Measurements from ENCODE around the gene C16orf92.
A peak's percentile ranks its signal among the peaks of the same experiment; 100 is the strongest.

The C16orf92 gene, protein sequence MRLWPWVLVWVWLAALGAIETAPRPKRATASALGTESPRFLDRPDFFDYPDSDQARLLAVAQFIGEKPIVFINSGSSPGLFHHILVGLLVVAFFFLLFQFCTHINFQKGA

DNA sequence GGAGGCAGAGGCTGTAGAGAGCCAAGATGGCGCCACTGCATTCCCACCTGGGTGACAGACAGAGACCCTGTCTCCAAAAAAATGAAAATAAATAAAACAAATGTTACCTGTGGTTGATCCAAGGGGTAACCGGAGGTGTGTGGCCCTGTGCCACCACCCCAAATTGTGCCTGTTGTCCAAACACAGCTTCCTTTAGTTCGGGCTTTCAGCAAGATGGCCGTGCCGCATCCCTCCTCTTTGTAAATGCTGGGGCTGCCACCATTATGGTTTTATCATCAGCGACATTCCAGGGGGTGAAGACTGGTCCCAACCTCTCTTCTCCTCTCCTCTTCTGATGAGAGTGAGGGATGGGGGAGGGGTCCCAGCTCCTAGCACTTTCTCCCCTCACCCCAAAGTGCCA is at the start of gene C16orf92:
TSS of gene C16orf92 (plus strand) at position 312 of the 400 bp plus-strand sequence. CDS start 143 bp downstream, outside the sequence.
- DNase-seq (ENCODE audit: low read depth in 3 of 3), result no peak

GRCh38 chr16:29973384-29974246 is 49.4 kb upstream of the C16orf92 start, which contains the start of gene TAOK2:
TAOK2 (plus strand) TSS chr16:29973868; CDS start chr16:29977773, 3,905 bp downstream.
- peak; percentile 83 to 96 (median 83) for DNase-seq (ENCODE audit: low read depth in 3 of 3)

DNA sequence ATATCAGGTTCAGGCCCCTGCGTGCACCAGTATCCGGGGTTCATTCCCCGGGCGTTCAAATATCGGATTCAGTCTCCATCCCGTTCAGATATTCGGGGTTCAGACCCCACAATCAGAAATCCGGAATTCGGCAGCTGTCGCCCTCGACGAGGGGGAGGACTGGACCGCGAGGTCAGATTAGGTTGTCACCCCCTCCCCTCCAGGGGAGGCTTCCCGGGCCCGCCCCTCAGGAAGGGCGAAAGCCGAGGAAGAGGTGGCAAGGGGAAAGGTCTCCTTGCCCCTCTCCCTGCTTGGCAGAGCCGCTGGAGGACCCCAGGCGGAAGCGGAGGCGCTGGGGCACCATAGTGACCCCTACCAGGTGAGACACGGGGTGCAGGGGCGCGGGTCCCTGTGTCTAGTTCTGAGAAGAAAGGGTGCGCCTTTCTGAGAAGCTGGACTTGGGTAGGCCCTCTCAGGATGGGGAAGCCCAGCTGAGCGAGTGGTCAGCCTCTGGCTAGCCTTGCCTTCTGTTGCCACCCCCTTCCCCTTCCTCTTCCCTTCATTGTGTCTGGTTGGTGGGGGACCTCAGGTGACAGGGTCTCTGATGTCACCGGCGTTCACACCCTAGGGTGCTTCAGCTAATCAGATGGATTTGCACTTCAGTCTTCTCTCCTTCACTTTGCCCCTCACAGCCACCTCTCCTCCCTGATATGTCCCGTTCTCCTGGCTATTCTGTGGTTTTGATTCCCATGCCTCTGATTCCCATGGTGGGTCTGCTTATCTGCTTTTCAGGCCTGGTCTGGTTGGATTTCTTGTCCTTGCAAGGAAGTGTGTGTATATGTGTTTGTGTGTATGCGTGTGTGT is 48.5 kb upstream of the C16orf92 start:
- DNase-seq (ENCODE audit: low read depth in 3 of 3), result no peak

GRCh38 chr16:29975134-29975538 is 47.9 kb upstream of the C16orf92 start:
- DNase-seq (ENCODE audit: low read depth in 3 of 3), result no peak

DNA sequence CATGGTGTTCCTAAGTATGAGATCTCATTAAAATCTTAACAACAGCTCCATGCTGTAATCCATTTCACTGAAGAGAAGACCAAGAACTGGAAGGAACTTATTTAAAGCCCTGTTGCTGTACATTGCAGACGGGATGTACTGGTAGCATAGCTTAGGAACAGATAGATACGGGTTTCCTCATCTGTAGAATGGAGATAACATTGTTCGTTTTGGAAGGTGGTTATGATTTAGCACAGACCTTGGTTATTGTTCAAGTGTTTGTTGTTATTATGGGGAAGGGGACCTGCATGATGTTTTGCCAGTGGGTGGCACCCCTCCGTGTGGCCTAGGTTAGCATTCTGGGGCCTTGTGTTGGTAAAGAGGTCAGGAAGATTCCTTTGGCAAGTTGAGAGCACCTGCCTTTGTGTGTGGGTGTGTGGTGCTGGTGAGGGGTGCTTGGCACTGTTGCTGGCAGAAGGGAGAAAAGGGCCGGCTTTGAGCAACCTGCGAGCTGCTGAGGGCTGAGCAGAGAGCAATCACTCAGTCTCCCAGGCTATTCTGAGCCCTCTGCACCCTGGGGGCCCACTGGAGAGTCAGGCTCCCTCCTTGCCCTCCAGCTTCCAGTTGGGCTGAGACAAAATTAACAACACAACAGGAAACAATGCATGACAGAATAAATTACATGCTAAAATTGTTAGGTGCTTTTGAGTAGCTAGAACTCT is 47.0 kb upstream of the C16orf92 start:
- DNase-seq (ENCODE audit: low read depth in 3 of 3), result no peak

GRCh38 chr16:29977063-29977825 is 45.8 kb upstream of the C16orf92 start:
- DNase-seq (ENCODE audit: low read depth in 3 of 3), result no peak

DNA sequence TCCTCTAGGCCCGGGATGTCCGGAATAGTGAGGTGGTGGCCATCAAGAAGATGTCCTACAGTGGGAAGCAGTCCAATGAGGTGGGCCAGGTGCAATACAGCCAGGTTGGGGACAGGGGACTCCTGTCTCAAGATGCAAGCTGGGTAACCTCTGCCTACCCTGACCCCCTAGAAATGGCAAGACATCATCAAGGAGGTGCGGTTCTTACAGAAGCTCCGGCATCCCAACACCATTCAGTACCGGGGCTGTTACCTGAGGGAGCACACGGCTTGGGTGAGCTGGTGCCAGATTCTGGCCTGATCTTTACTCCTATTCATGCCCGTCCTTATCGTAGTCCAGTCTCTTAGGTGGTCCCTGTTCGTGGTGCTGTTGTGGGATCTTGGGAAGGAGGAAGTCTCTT is 44.9 kb upstream of the C16orf92 start:
- DNase-seq (ENCODE audit: low read depth in 3 of 3), result no peak

- no peak for DNase-seq (ENCODE audit: low read depth in 3 of 3)
Observed at GRCh38 chr16:29978564-29979270, 44.3 kb upstream of the C16orf92 start.

- no peak for DNase-seq (ENCODE audit: low read depth in 3 of 3)
Observed at GRCh38 chr16:29982560-29983419, 40.2 kb upstream of the C16orf92 start.

- DNase-seq (ENCODE audit: low read depth in 3 of 3), result no peak
Observed at GRCh38 chr16:29983420-29984136, 39.4 kb upstream of the C16orf92 start.

DNA sequence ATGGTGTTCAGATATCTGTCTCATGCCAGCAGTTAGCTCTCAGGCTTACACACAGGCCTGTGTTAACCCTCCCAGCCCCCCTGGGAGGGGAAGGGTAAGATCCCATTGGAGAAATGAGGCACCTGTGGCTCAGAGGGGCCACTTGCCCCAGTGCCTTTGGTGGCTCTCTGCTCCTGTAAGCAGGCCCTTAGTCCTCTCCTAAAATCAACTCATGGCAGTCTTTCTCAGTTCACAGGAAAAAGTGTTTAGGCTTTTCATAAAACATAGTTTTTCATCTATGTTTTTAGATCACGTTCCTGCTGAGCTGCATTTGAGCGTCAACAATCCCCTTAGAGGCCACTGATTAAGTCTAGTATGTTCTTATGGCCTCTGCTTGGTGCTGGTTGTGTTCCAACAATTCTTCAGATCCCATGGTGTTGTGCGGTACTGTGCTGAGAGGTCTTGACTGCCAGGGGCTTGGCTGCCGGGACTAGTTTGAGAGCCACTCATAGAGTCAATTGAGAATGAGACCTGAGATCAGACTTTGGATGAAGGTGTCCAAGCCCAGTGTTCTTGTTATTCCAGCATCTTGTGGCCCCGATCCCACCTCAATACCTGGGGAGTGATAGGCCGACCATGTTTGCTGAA is 38.7 kb upstream of the C16orf92 start:
- no peak for DNase-seq (ENCODE audit: low read depth in 3 of 3)

GRCh38 chr16:29984764-29985147 is 38.2 kb upstream of the C16orf92 start:
- no peak for DNase-seq (ENCODE audit: low read depth in 3 of 3)

GRCh38 chr16:29985271-29985811 is 37.7 kb upstream of the C16orf92 start:
- no peak for DNase-seq (ENCODE audit: low read depth in 3 of 3)

DNA sequence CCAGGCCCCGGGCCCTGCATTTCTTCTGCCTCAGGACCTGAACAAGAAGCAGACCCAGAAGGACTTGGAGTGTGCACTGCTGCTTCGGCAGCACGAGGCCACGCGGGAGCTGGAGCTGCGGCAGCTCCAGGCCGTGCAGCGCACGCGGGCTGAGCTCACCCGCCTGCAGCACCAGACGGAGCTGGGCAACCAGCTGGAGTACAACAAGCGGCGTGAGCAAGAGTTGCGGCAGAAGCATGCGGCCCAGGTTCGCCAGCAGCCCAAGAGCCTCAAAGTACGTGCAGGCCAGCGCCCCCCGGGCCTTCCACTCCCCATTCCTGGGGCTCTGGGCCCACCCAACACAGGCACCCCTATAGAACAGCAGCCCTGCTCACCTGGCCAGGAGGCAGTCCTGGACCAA is 36.8 kb upstream of the C16orf92 start:
- no peak for DNase-seq (ENCODE audit: low read depth in 3 of 3)

GRCh38 chr16:29986931-29987330 is 36.1 kb upstream of the C16orf92 start:
- DNase-seq (ENCODE audit: low read depth in 3 of 3), result no peak

DNA sequence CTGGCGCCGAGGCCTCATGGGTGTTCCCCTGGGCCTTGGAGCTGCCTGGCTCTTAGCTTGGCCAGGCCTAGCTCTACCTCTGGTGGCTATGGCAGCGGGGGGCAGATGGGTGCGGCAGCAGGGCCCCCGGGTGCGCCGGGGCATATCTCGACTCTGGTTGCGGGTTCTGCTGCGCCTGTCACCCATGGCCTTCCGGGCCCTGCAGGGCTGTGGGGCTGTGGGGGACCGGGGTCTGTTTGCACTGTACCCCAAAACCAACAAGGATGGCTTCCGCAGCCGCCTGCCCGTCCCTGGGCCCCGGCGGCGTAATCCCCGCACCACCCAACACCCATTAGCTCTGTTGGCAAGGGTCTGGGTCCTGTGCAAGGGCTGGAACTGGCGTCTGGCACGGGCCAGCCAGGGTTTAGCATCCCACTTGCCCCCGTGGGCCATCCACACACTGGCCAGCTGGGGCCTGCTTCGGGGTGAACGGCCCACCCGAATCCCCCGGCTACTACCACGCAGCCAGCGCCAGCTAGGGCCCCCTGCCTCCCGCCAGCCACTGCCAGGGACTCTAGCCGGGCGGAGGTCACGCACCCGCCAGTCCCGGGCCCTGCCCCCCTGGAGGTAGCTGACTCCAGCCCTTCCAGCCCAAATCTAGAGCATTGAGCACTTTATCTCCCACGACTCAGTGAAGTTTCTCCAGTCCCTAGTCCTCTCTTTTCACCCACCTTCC is 35.5 kb upstream of the C16orf92 start:
- no peak for DNase-seq (ENCODE audit: low read depth in 3 of 3)

- no peak for DNase-seq (ENCODE audit: low read depth in 3 of 3)
Observed at GRCh38 chr16:29988346-29989075, 34.5 kb upstream of the C16orf92 start.

Data from stimulated activated CD4-positive, alpha-beta T cell treated with anti-CD3 and anti-CD28 coated beads, TNF-alpha, amount 100 ng/mL, for 4 hours (primary cell).